ENCODE results near the gene CIB4. TPM values are rescaled to one million over a fixed set of nuclear protein-coding genes. Genes with fewer than 3 reads are reported as not detected.

Gene CIB4
- total and polyA plus RNA-seq, 2 of the 13 experiments (the other 11 are each of a cell fraction or from before 2014, with no cell fraction given) = not detected

- ATAC-seq (no peak), FAIRE-seq (no peak), DNase-seq (ENCODE audit: low spot score) (no peak)
- 4% methylated on average over 4 of the region's 4 CpGs for WGBS (ENCODE audit: low lambda C conversion rate)
- Histone ChIP-seq H4K20me1 (ENCODE audit: insufficient read depth, low read length) (no peaks in the 10 kb centered on the region), H2AFZ (ENCODE audit: low read length) (no peak overlapping the region), H3K79me2 (ENCODE audit: insufficient read depth, low read length) (no peaks in the 10 kb centered on the region), H3K4me2 (ENCODE audit: low read depth, low read length) (no peak overlapping the region), H3K27me3 (ENCODE audit: control insufficient read depth in 1 of 2, insufficient read depth in 2 of 2, low read length in 2 of 2) (peaks cover 7 to 76% of the 10 kb centered on the region in 2 experiments), H3K36me3 (replicated peaks in 1 of 2; ENCODE audit: control insufficient read depth in 1 of 2, insufficient read depth in 2 of 2, low read length in 2 of 2) (no peaks in the 10 kb centered on the region), H3K4me3 (replicated peaks in 1 of 3; ENCODE audit: insufficient read depth in 1 of 3, low read depth in 2 of 3, low read length in 3 of 3) (no peak overlapping the region), H3K4me1 (ENCODE audit: insufficient read depth, low read length) (no peaks in the 10 kb centered on the region), H3K27ac (ENCODE audit: extremely low read length, insufficient read depth, low read length) (no peak overlapping the region), H3K9me3 (ENCODE audit: low read length) (no peaks in the 10 kb centered on the region), H3K9ac (ENCODE audit: insufficient read depth, low read depth, low read length) (no peak overlapping the region)
- no TSS peak for BruUV-seq (replicated peaks)
- TF ChIP-seq ZBTB8A (CRISPR knock-in tag; IDR thresholded peaks at IDR 0.05; ENCODE audit: borderline replicate concordance, low read depth) = no peak
- TF ChIP-seq ZNF7 (CRISPR knock-in tag; IDR thresholded peaks at IDR 0.05) = peak; percentile 29; the same call in 1 of the 2 replicates
- TF ChIP-seq XBP1 (CRISPR knock-in tag; IDR thresholded peaks at IDR 0.05) = no peak
- in situ Hi-C loops (cut with HindIII; ENCODE audit: extremely low pct_ligation_motif_present, low pct_unique_long_range_greater_than_20kb) (no loop called here), intact Hi-C loops (cut with micrococcal nuclease; ENCODE audit: unreplicated experiment) (no loop called here)
- POLR2A ChIA-PET = no interaction called here
- CTCF ChIA-PET (ENCODE audit: low intra/inter-chr PET ratio, low total read pairs) = no interaction called here
These were observed 38.7 kb upstream of the CIB4 start for GRCh38 chr2:26679867-26680266.

- Histone ChIP-seq H4K20me1 (ENCODE audit: insufficient read depth, low read length) (no peaks in the 10 kb centered on the region), H3K9me3 (ENCODE audit: low read length) (no peaks in the 10 kb centered on the region), H3K36me3 (replicated peaks in 1 of 2; ENCODE audit: control insufficient read depth in 1 of 2, insufficient read depth in 2 of 2, low read length in 2 of 2) (no peaks in the 10 kb centered on the region), H3K27me3 (ENCODE audit: control insufficient read depth in 1 of 2, insufficient read depth in 2 of 2, low read length in 2 of 2) (peaks cover 16 to 81% of the 10 kb centered on the region in 2 experiments), H3K4me1 (ENCODE audit: insufficient read depth, low read length) (no peaks in the 10 kb centered on the region), H3K9ac (ENCODE audit: insufficient read depth, low read depth, low read length) (no peak overlapping the region), H2AFZ (ENCODE audit: low read length) (no peak overlapping the region), H3K79me2 (ENCODE audit: insufficient read depth, low read length) (no peaks in the 10 kb centered on the region), H3K4me3 (replicated peaks in 1 of 3; ENCODE audit: insufficient read depth in 1 of 3, low read depth in 2 of 3, low read length in 3 of 3) (no peak overlapping the region), H3K27ac (ENCODE audit: extremely low read length, insufficient read depth, low read length) (no peak overlapping the region), H3K4me2 (ENCODE audit: low read depth, low read length) (no peak overlapping the region)
- POLR2A ChIA-PET = no interaction called here
- intact Hi-C loops (cut with micrococcal nuclease; ENCODE audit: unreplicated experiment) (no loop called here), in situ Hi-C loops (cut with HindIII; ENCODE audit: extremely low pct_ligation_motif_present, low pct_unique_long_range_greater_than_20kb) (no loop called here)
- DNase-seq (ENCODE audit: low spot score) (no peak), FAIRE-seq (no peak), ATAC-seq (no peak)
- TF ChIP-seq SPEN (CRISPR knock-in tag; IDR thresholded peaks at IDR 0.05; ENCODE audit: low read depth) (no peak), MTA1 (CRISPR knock-in tag; IDR thresholded peaks at IDR 0.05; ENCODE audit: borderline replicate concordance) (no peak), ZNF503 (CRISPR knock-in tag; IDR thresholded peaks at IDR 0.05) (no peak), ZNF629 (CRISPR knock-in tag; conservative IDR thresholded peaks at IDR 0.05) (no peak), TRIM22 (IDR thresholded peaks at IDR 0.05) (no peak), ZNF510 (CRISPR knock-in tag; IDR thresholded peaks at IDR 0.05; ENCODE audit: low read depth) (no peak), FOXO1 (CRISPR knock-in tag; IDR thresholded peaks at IDR 0.05) (no peak), NPAS2 (CRISPR knock-in tag; IDR thresholded peaks at IDR 0.05; ENCODE audit: borderline replicate concordance) (no peak), PPARG (CRISPR knock-in tag; conservative IDR thresholded peaks at IDR 0.05) (no peak), NR2F1 (CRISPR knock-in tag; IDR thresholded peaks at IDR 0.05) (no peak), SNRNP70 (IDR thresholded peaks at IDR 0.05; ENCODE audit: low read depth, low read length) (no peak), ZZZ3 (CRISPR knock-in tag; IDR thresholded peaks at IDR 0.05; ENCODE audit: borderline replicate concordance) (no peak), ZNF709 (CRISPR knock-in tag; IDR thresholded peaks at IDR 0.05) (no peak)
- 25% methylated on average over 4 of the region's 4 CpGs for WGBS (ENCODE audit: low lambda C conversion rate)
- CTCF ChIA-PET (ENCODE audit: low intra/inter-chr PET ratio, low total read pairs) = no interaction called here
- no TSS peak for BruUV-seq (replicated peaks)
These were observed 36.9 kb upstream of the CIB4 start for GRCh38 chr2:26678035-26678434.

All from HepG2 (cell line).